ENCODE data around the gene EHBP1L1. TPM values are rescaled to one million over a fixed set of nuclear protein-coding genes. Genes with fewer than 3 reads are reported as not detected.

EHBP1L1 gene
- total RNA-seq, 6 donors from 2014 or later = 70.4 to 220 (median 133) TPM

- peak in 1 of 2 donors; percentile 63 for DNase-seq
- TF ChIP-seq, protein P1, sequence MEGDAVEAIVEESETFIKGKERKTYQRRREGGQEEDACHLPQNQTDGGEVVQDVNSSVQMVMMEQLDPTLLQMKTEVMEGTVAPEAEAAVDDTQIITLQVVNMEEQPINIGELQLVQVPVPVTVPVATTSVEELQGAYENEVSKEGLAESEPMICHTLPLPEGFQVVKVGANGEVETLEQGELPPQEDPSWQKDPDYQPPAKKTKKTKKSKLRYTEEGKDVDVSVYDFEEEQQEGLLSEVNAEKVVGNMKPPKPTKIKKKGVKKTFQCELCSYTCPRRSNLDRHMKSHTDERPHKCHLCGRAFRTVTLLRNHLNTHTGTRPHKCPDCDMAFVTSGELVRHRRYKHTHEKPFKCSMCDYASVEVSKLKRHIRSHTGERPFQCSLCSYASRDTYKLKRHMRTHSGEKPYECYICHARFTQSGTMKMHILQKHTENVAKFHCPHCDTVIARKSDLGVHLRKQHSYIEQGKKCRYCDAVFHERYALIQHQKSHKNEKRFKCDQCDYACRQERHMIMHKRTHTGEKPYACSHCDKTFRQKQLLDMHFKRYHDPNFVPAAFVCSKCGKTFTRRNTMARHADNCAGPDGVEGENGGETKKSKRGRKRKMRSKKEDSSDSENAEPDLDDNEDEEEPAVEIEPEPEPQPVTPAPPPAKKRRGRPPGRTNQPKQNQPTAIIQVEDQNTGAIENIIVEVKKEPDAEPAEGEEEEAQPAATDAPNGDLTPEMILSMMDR (IDR thresholded peaks at IDR 0.05) = no peak
- TF ChIP-seq EP300 (IDR thresholded peaks at IDR 0.05) = no peak
- no peak for TF ChIP-seq POLR2A (IDR thresholded peaks at IDR 0.05)
- TF ChIP-seq POLR2AphosphoS5 (IDR thresholded peaks at IDR 0.05) = no peak
- Histone ChIP-seq H3K27me3 (no peaks in the 10 kb centered on the region), H3K9me3 (no peaks in the 10 kb centered on the region), H3K27ac (peak overlapping the region in 1 of 4 donors; percentile 79), H3K4me1 (peaks cover 30 to 62% (median 31%) of the 10 kb centered on the region in 4 donors), H3K4me3 (no peak overlapping the region), H3K36me3 (peaks cover 0 to 63% (median 34%) of the 10 kb centered on the region in 4 donors)
- no peak for ATAC-seq (ENCODE audit: low FRiP score in 2 of 2)
- WGBS, 2 donors = 76 to 78% methylated on average over 8 to 9 of the region's 9 CpGs
Measured at GRCh38 chr11:65589444-65590239, 13.8 kb downstream of the EHBP1L1 start.

DNA sequence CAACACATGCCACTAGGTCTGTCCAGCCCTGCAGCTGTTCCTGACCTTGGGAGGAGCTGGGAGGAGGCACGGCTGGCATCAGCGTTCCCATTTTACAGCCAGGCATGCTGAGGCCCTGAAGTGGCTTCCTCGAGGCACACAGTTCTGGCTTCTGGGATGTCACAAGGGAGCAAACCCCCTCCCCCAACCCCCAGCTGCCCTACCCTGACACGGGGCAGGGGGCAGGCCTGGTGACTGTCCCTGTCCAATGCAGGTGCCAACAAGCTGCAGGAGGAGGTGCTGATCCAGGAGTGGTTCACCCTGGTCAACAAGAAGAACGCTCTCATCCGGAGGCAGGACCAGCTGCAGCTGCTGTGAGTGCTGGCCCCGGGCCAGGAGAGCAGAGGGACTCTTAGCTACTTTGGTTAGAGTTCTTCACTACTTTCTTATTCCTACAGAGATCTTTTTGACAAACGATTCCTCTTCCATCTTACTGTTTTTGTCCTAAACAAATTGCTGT is 14.4 kb downstream of the EHBP1L1 start:
- H3K4me1 ChIP-seq = peaks cover 33 to 67% (median 34%) of the 10 kb centered on the region in 4 donors
- H3K9me3 ChIP-seq = no peaks in the 10 kb centered on the region
- H3K27ac ChIP-seq = no peak overlapping the region
- ATAC-seq (ENCODE audit: low FRiP score in 2 of 2) (no peak), DNase-seq (peak in 1 of 2 donors; percentile 78)
- H3K36me3 ChIP-seq = peaks cover 0 to 61% (median 30%) of the 10 kb centered on the region in 4 donors
- TF ChIP-seq POLR2AphosphoS5 (IDR thresholded peaks at IDR 0.05) (no peak), POLR2A (IDR thresholded peaks at IDR 0.05) (no peak), EP300 (IDR thresholded peaks at IDR 0.05) (no peak)
- TF ChIP-seq, protein P1 (IDR thresholded peaks at IDR 0.05) = no peak
- no peaks in the 10 kb centered on the region for H3K27me3 ChIP-seq
- no peak overlapping the region for H3K4me3 ChIP-seq
- 69 to 75% methylated on average over 4 to 8 of the region's 8 CpGs for WGBS, 2 donors

GRCh38 chr11:65591939-65592857 is 16.3 kb downstream of the EHBP1L1 start:
- 65 to 77% methylated on average over 29 to 94 of the region's 106 CpGs for WGBS, 2 donors
- peak in 1 of 2 donors; percentile 27 for ATAC-seq (ENCODE audit: low FRiP score in 2 of 2)
- H3K9me3 ChIP-seq = no peaks in the 10 kb centered on the region
- peaks cover 27 to 64% (median 33%) of the 10 kb centered on the region in 4 donors for H3K4me1 ChIP-seq
- DNase-seq = peak in 1 of 2 donors; percentile 89
- H3K27ac ChIP-seq = peak overlapping the region; percentile 56 to 88 (median 72)
- TF ChIP-seq, protein P1 (IDR thresholded peaks at IDR 0.05) = peak; percentile 16 to 62 (median 46)
- TF ChIP-seq EP300 (IDR thresholded peaks at IDR 0.05) (no peak), POLR2AphosphoS5 (IDR thresholded peaks at IDR 0.05) (peak in 1 of 2 donors; percentile 21)
- no peaks in the 10 kb centered on the region for H3K27me3 ChIP-seq
- peak overlapping the region in 3 of 4 donors; percentile 29 to 36 (median 33) for H3K4me3 ChIP-seq
- peaks cover 0 to 48% (median 23%) of the 10 kb centered on the region in 4 donors for H3K36me3 ChIP-seq

DNA sequence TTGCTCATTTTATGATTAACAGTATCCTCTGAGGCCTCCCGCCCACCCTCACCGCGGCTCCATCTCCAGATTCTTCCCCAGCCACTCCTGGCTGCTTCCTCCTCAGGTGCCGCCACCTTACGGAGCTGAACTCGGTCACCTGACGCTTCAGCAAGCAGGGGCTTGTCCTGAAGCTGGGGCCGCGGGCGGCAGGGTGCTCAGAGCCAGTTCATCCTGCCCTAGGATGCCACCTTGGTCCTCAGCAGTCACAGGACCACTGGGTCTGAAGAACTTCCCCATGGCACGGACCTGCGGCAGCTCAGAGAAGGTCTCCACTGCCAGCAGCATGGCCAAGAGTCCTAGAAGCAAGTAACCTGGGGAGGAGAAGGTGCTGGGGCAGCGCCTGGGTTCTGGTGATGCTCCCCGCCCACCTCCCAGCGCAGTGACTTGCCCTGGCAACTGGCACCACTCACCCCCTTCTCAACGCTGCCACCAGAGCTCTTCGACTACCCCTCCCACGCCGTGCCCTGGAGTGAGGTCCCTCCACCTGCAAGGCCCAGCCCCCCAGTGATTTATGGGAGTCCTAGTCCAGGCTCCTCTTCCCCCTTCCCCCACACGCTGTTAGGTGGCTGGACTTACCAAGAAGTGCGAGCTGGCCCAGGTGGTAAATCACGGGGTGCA is 17.1 kb downstream of the EHBP1L1 start:
- WGBS, 2 donors = 78 to 94% methylated on average over 12 to 22 of the region's 22 CpGs
- TF ChIP-seq EP300 (IDR thresholded peaks at IDR 0.05) (no peak), POLR2A (IDR thresholded peaks at IDR 0.05) (no peak), POLR2AphosphoS5 (IDR thresholded peaks at IDR 0.05) (no peak)
- TF ChIP-seq, protein P1 (IDR thresholded peaks at IDR 0.05) = no peak
- ATAC-seq (ENCODE audit: low FRiP score in 2 of 2) (no peak), DNase-seq (peak in 1 of 2 donors; percentile 83)
- H3K4me3 ChIP-seq = peak overlapping the region in 3 of 4 donors; percentile 29 to 36 (median 33)
- peaks cover 4 to 51% (median 30%) of the 10 kb centered on the region in 4 donors for H3K36me3 ChIP-seq
- no peaks in the 10 kb centered on the region for H3K27me3 ChIP-seq
- peak overlapping the region; percentile 56 to 88 (median 72) for H3K27ac ChIP-seq
- H3K4me1 ChIP-seq = peaks cover 19 to 56% (median 26%) of the 10 kb centered on the region in 4 donors
- H3K9me3 ChIP-seq = no peaks in the 10 kb centered on the region
